HG02885 (cell line): ENCODE results near the gene NOPCHAP1.
A peak's percentile ranks its signal among the peaks of the same experiment; 100 is the strongest.
"Not testable (repeated sequence)": the region's sequence is repeated elsewhere in the genome, so short reads cannot be mapped to it uniquely, and the experiment has no call there.

Source experiments
- ATAC-seq: cut with Tn5 transposase; IDR thresholded peaks from one replicate; pipeline ENCODE4 v1.9.1; 2021; ENCODE audit warnings: mild to moderate bottlenecking; ENCODE audit not compliant: unreplicated experiment, poor library complexity

NOPCHAP1 gene

GRCh38 chr12:104964167-104964855 is 21.8 kb upstream of the NOPCHAP1 start:
- no peak for ATAC-seq

GRCh38 chr12:104964856-104965205 is 21.3 kb upstream of the NOPCHAP1 start:
- ATAC-seq: no peak

- peak; percentile 88 for ATAC-seq
Observed at GRCh38 chr12:104966677-104967076, 19.4 kb upstream of the NOPCHAP1 start.

GRCh38 chr12:104969343-104969742 is 16.8 kb upstream of the NOPCHAP1 start:
- ATAC-seq: no peak

- no peak for ATAC-seq
Observed at GRCh38 chr12:104971306-104971705, 14.8 kb upstream of the NOPCHAP1 start.

GRCh38 chr12:104973250-104973649 is 12.9 kb upstream of the NOPCHAP1 start:
- ATAC-seq: no peak

GRCh38 chr12:104974626-104975290 is 11.4 kb upstream of the NOPCHAP1 start:
- peak; percentile 97 for ATAC-seq

- ATAC-seq: no peak
Observed at GRCh38 chr12:104975587-104976343, 10.4 kb upstream of the NOPCHAP1 start.

GRCh38 chr12:104976703-104977102 is 9.4 kb upstream of the NOPCHAP1 start:
- ATAC-seq: no peak

GRCh38 chr12:104977688-104978087 is 8.4 kb upstream of the NOPCHAP1 start:
- not testable (repeated sequence) for ATAC-seq

GRCh38 chr12:104985206-104985605 is 910 bp upstream of the NOPCHAP1 start:
- ATAC-seq: no peak

- ATAC-seq: no peak
Observed at GRCh38 chr12:104990950-104991349, 4.8 kb downstream of the NOPCHAP1 start.

- no peak for ATAC-seq
Observed at GRCh38 chr12:104991565-104992128, 5.5 kb downstream of the NOPCHAP1 start.

- ATAC-seq: no peak
Observed at GRCh38 chr12:104994336-104994735, 8.2 kb downstream of the NOPCHAP1 start.

GRCh38 chr12:104997541-104997940 is 11.4 kb downstream of the NOPCHAP1 start:
- ATAC-seq: no peak

GRCh38 chr12:104998423-104999346 is 12.6 kb downstream of the NOPCHAP1 start:
- no peak for ATAC-seq

- no peak for ATAC-seq
Observed at GRCh38 chr12:104999347-104999685, 13.2 kb downstream of the NOPCHAP1 start.

GRCh38 chr12:105001476-105001875 is 15.4 kb downstream of the NOPCHAP1 start:
- no peak for ATAC-seq

GRCh38 chr12:105013892-105014291 is 27.8 kb downstream of the NOPCHAP1 start:
- ATAC-seq: no peak

GRCh38 chr12:105014603-105015002 is 28.5 kb downstream of the NOPCHAP1 start:
- ATAC-seq: no peak
